RPMI8226 (cell line): ENCODE data around the gene IL1A.

ENCODE experiments used
- DNase-seq: peaks from one replicate; pipeline ENCODE4 v3.0.0-alpha.2; 2015

IL1A gene

GRCh38 chr2:112817082-112817689, 32.9 kb upstream of the IL1A start:
- DNase-seq: no peak

GRCh38 chr2:112814278-112814677, 30.0 kb upstream of the IL1A start:
- no peak for DNase-seq

- DNase-seq: no peak
Observed at GRCh38 chr2:112813280-112813966, 29.1 kb upstream of the IL1A start.

- DNase-seq: no peak
Observed at GRCh38 chr2:112812318-112813267, 28.3 kb upstream of the IL1A start.

GRCh38 chr2:112811841-112812306, 27.6 kb upstream of the IL1A start:
- DNase-seq: no peak

GRCh38 chr2:112811276-112811831, 27.1 kb upstream of the IL1A start:
- DNase-seq: no peak

GRCh38 chr2:112809112-112809511, 24.8 kb upstream of the IL1A start:
- no peak for DNase-seq

GRCh38 chr2:112807233-112807807, 23.0 kb upstream of the IL1A start:
- no peak for DNase-seq

GRCh38 chr2:112805542-112805941, 21.2 kb upstream of the IL1A start:
- no peak for DNase-seq

GRCh38 chr2:112803691-112804521, 19.6 kb upstream of the IL1A start:
- no peak for DNase-seq

GRCh38 chr2:112800881-112801583, 16.7 kb upstream of the IL1A start:
- no peak for DNase-seq

GRCh38 chr2:112798979-112799975, 15.0 kb upstream of the IL1A start:
- no peak for DNase-seq

- no peak for DNase-seq
Observed at GRCh38 chr2:112796486-112796885, 12.2 kb upstream of the IL1A start.

- DNase-seq: no peak
Observed at GRCh38 chr2:112795774-112796173, 11.5 kb upstream of the IL1A start.

GRCh38 chr2:112794841-112795240, 10.5 kb upstream of the IL1A start:
- DNase-seq: no peak

GRCh38 chr2:112794131-112794733, 9.9 kb upstream of the IL1A start:
- peak; percentile 23 for DNase-seq

- no peak for DNase-seq
Observed at GRCh38 chr2:112793449-112793978, 9.2 kb upstream of the IL1A start.

- no peak for DNase-seq
Observed at GRCh38 chr2:112792419-112792818, 8.1 kb upstream of the IL1A start.

- no peak for DNase-seq
Observed at GRCh38 chr2:112791693-112792230, 7.5 kb upstream of the IL1A start.
